IPS DF 19.7 (cell line): ENCODE results near the gene C22orf42.
"Not testable (repeated sequence)": the region's sequence is repeated elsewhere in the genome, so short reads cannot be mapped to it uniquely, and the experiment has no call there.

Source experiments
- DNase-seq: peaks from one replicate; pipeline ENCODE4 v3.0.0-alpha.2; 2013; ENCODE audit warnings: low read depth, low spot score

C22orf42 gene

DNA sequence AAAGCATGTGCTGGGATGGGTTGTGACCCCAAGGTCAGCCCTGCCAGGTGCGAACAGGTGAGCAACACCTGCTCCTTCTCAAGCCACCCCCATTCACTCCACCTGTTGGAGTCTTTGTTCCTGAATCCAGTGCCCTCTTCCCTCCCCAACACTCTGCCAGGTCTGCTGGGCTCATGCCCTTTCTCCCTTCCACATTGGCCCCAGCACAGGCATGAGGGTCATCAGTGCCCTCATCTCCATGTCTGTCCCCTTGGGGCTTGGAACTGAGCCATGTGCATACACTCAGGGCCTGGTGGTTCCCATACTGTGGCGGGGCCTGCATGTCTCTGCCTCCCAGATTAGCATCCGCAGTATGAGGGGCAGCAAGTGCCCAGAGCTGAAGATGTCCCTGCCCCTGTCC lies 26.7 kb upstream of the C22orf42 start:
- DNase-seq, result no peak

GRCh38 chr22:32183625-32184024 lies 24.5 kb upstream of the C22orf42 start:
- DNase-seq, result no peak

DNA sequence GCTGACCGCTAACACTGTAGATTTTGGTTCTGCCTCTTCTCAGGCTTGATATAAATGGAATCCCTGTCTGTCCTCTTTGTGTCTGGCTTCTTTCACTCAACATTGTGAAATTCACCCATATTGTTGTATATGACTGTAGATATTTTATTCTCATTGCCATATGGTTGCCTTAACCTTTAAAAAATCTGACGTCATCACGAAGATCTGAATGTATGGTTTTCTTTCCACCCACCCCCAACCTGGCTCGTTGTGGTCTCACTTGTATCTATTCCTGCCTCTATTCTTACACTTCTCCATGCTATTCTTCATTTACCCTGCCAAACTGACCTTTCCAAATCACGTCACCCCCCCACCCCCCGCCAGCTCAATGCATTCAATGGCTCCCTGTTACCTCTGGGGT lies 21.9 kb upstream of the C22orf42 start:
- no peak for DNase-seq

- DNase-seq, result no peak
Measured at GRCh38 chr22:32177221-32177765, 18.2 kb upstream of the C22orf42 start.

GRCh38 chr22:32175683-32176644 lies 16.9 kb upstream of the C22orf42 start:
- DNase-seq, result no peak

- DNase-seq, result no peak
Measured at GRCh38 chr22:32175115-32175514, 16.0 kb upstream of the C22orf42 start.

GRCh38 chr22:32165681-32166080 lies 6.6 kb upstream of the C22orf42 start:
- DNase-seq, result no peak

GRCh38 chr22:32164075-32164860 lies 5.2 kb upstream of the C22orf42 start:
- no peak for DNase-seq

DNA sequence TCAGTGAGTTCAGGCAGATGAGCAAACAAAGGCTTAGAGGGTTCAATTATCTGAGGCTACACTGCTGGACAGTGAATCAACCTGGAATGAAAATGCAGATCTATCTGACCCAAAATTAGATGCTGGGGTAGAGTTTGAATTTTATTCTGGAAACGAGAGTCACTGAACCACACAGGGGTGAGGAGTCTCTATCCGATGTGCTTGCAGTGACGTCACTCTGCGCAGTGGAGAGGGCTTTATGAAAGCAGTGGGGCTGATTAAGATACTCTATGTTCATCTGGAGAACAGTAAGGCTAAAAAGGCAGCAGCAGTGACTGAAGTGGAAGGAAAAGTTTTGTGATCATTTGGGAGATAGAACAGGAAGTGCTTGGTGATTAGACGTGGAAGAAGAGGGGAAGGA lies 1.3 kb upstream of the C22orf42 start:
- DNase-seq, result not testable (repeated sequence)

DNA sequence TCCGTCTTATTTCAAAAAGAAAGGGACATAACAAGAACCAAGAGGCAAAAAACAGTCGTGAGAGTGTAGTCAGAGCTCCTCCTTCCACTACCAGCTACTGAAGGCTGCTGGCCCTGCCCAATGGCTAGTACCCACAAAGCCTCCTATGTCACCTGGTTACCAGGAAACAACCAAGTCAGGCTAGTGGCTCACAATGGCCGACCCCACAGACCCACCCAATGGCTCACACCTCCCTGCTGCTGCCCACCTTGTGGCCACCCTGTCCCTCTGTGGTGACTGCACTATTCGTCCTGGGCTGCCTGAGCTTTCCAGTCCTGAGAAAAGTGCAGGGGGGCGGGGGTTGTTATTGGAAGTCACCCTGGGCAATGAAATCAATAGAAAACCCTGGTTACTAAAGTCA lies 1.5 kb downstream of the C22orf42 start:
- DNase-seq, result not testable (repeated sequence)

DNA sequence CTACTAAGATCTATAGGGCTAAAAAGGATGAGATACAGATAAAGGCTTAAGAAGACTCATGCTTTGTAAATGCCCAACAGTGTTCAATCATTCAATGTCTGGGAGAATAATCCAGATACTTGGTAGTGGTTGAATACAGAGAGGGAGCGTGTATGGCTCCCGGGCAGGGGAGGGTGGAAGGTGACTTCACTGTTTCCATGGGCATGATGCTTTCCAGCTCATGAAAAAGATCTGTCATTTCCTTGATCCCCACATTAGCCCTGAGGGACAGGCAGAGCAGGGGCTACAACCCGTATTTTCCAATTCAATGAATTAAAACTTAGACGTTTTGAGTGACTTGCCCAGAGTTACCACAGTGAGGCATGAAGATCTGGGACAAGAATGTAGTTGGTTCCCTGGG lies 4.4 kb downstream of the C22orf42 start:
- DNase-seq, result not testable (repeated sequence)

DNA sequence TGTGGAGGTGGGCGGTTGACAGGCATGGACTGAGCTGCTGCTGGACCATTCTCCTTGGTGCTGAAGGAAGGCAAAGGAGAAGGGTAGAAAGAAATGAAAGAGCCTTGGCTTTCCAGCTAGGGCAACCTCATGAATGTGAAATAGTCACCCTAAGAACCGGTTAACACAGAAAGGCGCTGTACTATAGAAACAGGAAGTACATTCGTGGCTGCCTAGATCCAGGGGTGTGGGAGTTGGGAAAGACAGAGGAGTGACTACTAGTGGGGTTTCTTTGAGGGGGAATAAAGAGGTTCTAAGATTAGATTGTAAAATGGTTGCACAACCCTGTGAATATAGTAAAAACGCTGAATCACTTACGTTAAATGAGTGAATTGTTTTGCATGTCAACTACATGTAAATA lies 7.5 kb downstream of the C22orf42 start:
- DNase-seq, result not testable (repeated sequence)

GRCh38 chr22:32150647-32151046 lies 8.5 kb downstream of the C22orf42 start:
- not testable (repeated sequence) for DNase-seq

DNA sequence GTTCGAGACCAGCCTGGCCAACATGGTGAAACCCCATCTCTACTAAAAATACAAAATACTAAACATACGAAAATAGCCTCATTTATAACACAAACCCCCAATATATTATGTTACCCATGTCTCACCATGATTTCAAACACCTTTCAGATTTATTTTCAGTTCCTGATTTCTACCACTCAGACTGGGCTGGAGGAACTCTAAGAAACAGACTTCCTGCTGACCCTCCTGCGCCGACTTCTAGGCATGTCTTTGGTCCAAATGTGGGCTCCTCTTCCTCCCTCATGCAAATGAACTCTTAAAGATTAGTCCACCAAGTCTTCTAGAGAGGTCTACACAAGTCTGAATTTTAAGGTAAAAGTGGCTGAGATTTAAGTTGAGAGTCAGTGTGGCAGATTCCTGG lies 10.7 kb downstream of the C22orf42 start:
- not testable (repeated sequence) for DNase-seq

DNA sequence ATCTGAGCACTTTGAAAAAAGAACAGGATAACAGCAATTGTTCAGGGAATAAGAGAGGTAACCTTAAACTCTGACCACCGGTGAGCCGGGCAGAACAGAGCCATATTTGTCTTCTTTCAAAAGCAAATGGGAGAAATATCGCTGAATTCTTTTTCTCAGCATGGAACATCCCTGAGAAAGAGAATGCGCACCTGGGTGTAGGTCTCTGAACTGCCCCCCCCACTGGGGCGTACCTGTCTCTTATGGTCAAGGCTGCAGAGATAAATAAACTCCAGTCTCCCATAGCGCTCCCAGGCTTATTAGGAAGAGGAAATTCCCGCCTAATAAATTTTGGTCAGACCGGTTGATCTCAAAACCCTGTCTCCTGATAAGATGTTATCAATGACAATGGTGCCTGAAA lies 12.0 kb downstream of the C22orf42 start:
- DNase-seq, result not testable (repeated sequence)

DNA sequence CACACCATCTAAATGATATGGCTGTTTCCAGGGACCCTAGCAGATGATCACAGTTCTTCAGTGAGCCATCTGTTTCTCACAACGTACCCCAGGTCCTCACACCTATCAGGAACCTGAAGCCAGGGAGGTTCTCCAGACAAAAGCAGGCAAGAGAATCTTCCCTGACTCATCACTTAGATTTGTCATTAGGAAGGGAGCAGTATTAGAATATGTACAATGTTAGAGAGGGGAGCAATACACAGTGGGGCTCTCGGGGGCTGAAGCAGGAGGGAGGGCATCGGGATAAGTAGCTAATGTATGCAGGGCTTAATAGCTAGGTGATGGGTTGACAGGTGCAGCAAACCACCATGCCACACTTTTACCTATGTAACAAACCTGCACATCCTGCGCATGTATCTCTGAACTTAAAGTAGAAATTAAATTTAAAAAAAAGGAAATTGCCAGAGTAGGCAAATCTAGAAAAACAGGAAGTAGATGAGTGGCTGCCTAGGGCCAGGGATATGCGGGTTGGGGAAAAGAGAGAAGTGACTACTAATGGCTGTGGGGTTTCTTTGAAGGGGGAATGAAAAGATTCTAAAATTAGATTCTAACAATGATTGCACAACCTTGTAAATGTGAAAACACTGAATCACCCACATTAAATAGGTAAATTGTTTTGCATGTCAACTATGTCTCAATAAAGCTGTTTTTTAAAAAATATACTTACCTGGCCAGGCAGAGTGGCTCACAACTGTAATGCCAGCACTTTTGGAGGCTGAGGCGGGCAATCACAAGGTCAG lies 14.4 kb downstream of the C22orf42 start:
- no peak for DNase-seq

DNA sequence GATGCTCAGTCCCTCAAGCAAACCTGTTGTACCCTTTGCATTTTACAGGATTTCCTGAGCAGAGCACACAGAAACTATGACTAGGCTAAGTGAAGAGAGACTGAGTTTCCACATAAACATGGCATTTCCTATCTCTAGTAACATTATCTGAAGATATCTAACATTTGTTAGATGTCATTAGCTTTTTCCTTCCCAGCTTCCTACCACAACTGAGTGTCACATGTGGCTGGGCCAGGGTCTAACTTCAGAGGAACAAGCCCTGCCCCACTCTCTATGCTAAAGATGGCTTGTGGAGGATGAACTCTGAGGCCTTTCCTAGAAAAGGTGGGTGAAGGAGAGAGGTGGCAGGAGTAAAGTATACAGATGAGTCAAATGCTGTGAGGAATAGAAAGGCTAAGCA lies 16.5 kb downstream of the C22orf42 start:
- DNase-seq, result no peak

GRCh38 chr22:32140688-32141087 lies 18.4 kb downstream of the C22orf42 start:
- not testable (repeated sequence) for DNase-seq

DNA sequence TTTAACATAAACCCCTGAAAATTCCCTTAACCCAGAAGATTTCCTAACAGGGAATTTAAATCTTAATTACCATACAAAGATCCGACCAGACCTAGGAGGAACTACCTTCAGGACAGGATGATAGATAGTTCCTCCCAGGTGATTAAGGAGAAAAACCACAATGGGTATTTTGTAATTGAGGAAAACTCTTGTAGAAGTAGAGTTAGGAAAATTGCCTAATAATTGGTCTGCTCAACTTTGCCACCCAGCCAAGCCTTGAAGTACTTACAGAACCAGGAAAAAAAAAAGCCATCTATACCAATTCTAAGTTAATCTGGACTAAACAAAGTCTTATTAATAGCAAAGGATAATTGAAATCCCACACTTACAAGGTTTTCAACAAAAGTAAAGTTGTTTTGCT lies 20.5 kb downstream of the C22orf42 start:
- not testable (repeated sequence) for DNase-seq

- DNase-seq, result not testable (repeated sequence)
Measured at GRCh38 chr22:32137731-32138324, 21.3 kb downstream of the C22orf42 start.

DNA sequence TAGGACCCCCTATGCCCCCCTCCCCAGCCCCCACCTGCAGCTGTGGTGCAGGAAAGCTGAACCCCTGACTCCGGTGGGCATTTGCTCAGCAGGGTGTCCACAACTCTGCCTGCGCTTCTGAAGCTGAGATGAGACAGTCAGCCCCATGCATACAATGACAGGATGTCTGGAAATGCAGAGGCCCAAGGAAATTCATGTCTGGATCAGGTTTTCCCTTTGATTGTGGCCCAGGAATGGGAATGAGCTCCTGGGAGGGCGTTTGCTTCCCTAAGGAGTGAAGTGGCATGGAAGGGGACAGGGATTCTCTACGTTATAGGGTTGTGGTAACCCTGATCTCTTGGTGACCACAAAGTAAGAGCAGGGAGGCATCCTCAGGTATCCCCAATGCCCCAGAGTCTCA lies 22.2 kb downstream of the C22orf42 start:
- DNase-seq, result not testable (repeated sequence)
